Uterus (tissue), 2 donors: ENCODE data around the gene E4F1.

ENCODE experiments used
- CTCF ChIP-seq, 4 experiments: fragments of 200-600 bp in 2 of 4; fragments of 450-650 bp in 2 of 4; sonication (generic) in 2 of 4; IDR thresholded peaks; one replicate each; pipeline ENCODE4 v1.5.1; 2016 to 2019; ENCODE audit warnings: antibody characterized with exemption in 4 of 4, mild to moderate bottlenecking in 2 of 4, moderate library complexity in 1 of 4
- POLR2A ChIP-seq, 2 donors: fragments of 450-650 bp; IDR thresholded peaks; one replicate each; pipeline ENCODE4 v1.6.1; 2016; ENCODE audit warnings: antibody characterized with exemption in 2 of 2, mild to moderate bottlenecking in 1 of 2, moderate library complexity in 1 of 2

GRCh38 chr16:2233046-2233775 lies 9.8 kb downstream of the E4F1 start:
- no peak for TF ChIP-seq CTCF (IDR thresholded peaks at IDR 0.05)
- TF ChIP-seq POLR2A (IDR thresholded peaks at IDR 0.05): no peak
